ENCODE results near the gene DUSP1. TPM values are rescaled to one million over a fixed set of nuclear protein-coding genes. Genes with fewer than 3 reads are reported as not detected.
A peak's percentile ranks its signal among the peaks of the same experiment; 100 is the strongest.

DUSP1 gene
- total RNA-seq, 2 donors from 2014 or later, result 248 to 808 TPM

DNA sequence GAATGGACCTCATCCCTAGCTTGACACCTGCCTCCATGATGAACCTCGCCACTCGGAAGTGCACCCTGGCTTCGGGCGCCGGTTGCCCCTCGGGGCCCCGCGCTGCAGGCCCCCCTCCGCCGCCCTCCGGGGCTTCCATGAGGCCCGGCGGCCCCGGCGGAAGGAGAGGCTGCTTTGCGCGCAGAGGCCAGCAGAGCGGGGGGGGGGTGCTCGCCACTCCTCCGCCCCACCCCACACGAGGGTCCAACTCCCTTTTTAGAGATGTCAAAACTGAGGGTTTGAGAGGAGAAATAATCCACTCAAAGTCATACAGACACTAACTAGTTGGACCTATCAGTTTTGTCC lies 7.9 kb downstream of the DUSP1 start:
- H3K27ac ChIP-seq, result peak overlapping the region in 1 of 4 donors; percentile 98
- 94 to 96% methylated on average over 17 to 21 of the region's 21 CpGs for WGBS, 2 donors
- no peak for DNase-seq

DNA sequence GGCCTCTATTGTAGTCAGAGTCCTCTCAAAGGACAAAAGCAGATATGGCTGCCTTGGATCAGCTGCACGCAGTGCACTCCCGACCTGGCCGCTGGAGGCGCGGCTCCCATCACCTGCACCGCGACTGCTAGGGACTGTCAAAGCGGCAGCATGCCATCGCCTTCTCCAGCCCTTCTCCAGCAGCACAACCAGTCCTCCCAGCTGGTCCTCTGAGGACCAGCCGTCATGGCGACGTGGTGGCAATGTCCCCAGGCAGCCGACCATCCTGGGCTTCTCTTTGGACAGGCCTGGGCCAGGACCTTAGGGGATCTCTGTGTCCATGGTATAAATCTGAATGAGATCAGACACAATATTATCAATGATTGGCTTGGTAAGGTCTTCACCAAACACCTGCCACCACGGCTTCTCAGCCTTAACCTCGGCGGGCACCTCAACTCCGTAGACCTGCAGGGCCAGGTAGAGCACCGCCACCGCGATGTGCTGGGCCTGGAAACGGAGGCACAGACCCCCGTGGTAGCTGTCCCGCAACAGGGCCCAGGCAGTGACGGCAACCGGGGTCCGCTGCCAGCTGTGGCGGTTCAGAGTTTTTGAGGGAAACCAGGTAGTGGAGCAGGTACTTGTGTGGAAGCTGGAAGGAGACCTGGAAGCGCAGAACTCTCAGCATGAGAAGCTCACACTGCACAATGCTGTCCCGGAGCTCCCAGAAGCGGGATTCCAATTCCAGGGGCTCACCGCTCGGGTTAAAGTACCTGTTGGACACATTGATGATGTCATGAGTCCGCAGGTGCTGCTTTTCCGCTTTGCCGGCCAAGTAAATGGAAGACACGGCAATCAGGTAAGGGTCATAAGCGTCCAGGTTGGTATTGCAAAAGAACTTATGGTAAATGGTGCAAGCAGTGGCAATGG lies 8.5 kb downstream of the DUSP1 start:
- Histone ChIP-seq H3K9me3 (no peaks in the 10 kb centered on the region), H3K4me3 (no peak overlapping the region), H3K27me3 (no peaks in the 10 kb centered on the region), H3K4me1 (peaks cover 31% of the 10 kb centered on the region), H3K36me3 (replicated peaks in 1 of 2; ENCODE audit: insufficient read depth in 1 of 2, low read depth in 2 of 2) (no peaks in the 10 kb centered on the region), H3K27ac (no peak overlapping the region)
- no peak for DNase-seq
- TF ChIP-seq, protein P1, sequence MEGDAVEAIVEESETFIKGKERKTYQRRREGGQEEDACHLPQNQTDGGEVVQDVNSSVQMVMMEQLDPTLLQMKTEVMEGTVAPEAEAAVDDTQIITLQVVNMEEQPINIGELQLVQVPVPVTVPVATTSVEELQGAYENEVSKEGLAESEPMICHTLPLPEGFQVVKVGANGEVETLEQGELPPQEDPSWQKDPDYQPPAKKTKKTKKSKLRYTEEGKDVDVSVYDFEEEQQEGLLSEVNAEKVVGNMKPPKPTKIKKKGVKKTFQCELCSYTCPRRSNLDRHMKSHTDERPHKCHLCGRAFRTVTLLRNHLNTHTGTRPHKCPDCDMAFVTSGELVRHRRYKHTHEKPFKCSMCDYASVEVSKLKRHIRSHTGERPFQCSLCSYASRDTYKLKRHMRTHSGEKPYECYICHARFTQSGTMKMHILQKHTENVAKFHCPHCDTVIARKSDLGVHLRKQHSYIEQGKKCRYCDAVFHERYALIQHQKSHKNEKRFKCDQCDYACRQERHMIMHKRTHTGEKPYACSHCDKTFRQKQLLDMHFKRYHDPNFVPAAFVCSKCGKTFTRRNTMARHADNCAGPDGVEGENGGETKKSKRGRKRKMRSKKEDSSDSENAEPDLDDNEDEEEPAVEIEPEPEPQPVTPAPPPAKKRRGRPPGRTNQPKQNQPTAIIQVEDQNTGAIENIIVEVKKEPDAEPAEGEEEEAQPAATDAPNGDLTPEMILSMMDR (IDR thresholded peaks at IDR 0.05), result no peak
- no peak for TF ChIP-seq POLR2A (IDR thresholded peaks at IDR 0.05)
- 92 to 93% methylated on average over 17 to 37 of the region's 37 CpGs for WGBS, 2 donors
- ATAC-seq, result no peak
- intact Hi-C loops (cut with DNase I), result loop anchor here (10.0 kb wide), 1 partner anchor 48 kb away; no protein-coding TSS in a partner anchor

More for the DNA sequence above, 7.9 kb downstream of the DUSP1 start:
- intact Hi-C loops (cut with DNase I), result loop anchor here (10.0 kb wide), 1 partner anchor 48 kb away; no protein-coding TSS in a partner anchor
- Histone ChIP-seq H3K27me3 (no peaks in the 10 kb centered on the region), H3K36me3 (replicated peaks in 1 of 2; ENCODE audit: insufficient read depth in 1 of 2, low read depth in 2 of 2) (no peaks in the 10 kb centered on the region), H3K4me3 (no peak overlapping the region), H3K4me1 (peaks cover 36% of the 10 kb centered on the region), H3K9me3 (no peaks in the 10 kb centered on the region)
- TF ChIP-seq POLR2A (IDR thresholded peaks at IDR 0.05), result no peak
- TF ChIP-seq, protein P1 (IDR thresholded peaks at IDR 0.05), result no peak
- no peak for ATAC-seq

DNA sequence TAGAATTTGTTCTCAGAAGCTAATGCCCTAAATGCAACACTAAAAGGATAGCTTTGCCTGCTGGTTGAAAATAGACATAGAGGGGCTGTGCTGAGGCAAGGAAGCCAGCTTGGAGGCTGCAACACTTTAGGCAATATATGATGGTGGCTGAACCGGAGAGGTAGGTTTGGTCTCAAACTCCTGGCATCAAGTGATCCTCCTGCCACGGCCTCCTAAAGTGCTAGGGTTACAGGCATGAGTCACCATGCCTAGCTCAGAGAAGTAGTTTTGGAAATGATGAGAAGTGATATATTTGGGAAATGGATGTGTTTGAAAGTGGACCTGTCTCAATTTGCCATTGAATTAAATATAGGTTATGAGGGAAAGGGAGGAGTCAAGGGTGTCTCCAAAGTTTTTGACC lies 10.0 kb downstream of the DUSP1 start:
- intact Hi-C loops (cut with DNase I), result loop anchor here (10.0 kb wide), 1 partner anchor 46 kb away; no protein-coding TSS in a partner anchor
- DNase-seq, result no peak

DNA sequence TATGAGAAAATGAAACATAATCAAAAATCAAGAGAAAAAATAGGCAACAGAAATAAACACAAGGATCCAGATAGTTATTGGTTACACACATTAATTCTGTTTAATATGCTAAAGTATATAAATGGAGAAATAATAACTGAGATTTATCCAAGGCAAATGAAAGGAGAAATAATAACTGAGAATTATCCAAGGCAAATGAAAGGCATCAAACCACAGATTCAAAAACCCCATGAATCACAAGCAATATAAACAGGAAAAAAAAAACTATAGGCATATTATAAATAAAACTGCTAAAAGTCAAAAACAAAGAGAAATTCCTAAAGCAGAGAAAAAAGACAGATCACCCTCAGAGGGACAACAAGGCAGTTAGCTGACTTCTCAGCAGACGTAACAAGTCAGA lies 10.9 kb downstream of the DUSP1 start:
- ATAC-seq, result no peak

More for the DNA sequence above, 10.0 kb downstream of the DUSP1 start:
- no peak for TF ChIP-seq POLR2A (IDR thresholded peaks at IDR 0.05)
- TF ChIP-seq, protein P1 (IDR thresholded peaks at IDR 0.05), result no peak
- ATAC-seq, result no peak
- Histone ChIP-seq H3K27ac (no peak overlapping the region), H3K27me3 (no peaks in the 10 kb centered on the region), H3K36me3 (replicated peaks in 1 of 2; ENCODE audit: insufficient read depth in 1 of 2, low read depth in 2 of 2) (no peaks in the 10 kb centered on the region), H3K9me3 (no peaks in the 10 kb centered on the region), H3K4me3 (no peak overlapping the region), H3K4me1 (peaks cover 16% of the 10 kb centered on the region)
- 82 to 89% methylated on average over 2 of the region's 2 CpGs for WGBS, 2 donors

More for the DNA sequence above, 10.9 kb downstream of the DUSP1 start:
- H3K36me3 ChIP-seq (replicated peaks in 1 of 2; ENCODE audit: insufficient read depth in 1 of 2, low read depth in 2 of 2), result no peaks in the 10 kb centered on the region
- H3K4me1 ChIP-seq, result peaks cover 11% of the 10 kb centered on the region
- H3K4me3 ChIP-seq, result no peak overlapping the region
- no peak overlapping the region for H3K27ac ChIP-seq
- DNase-seq, result no peak
- WGBS, 2 donors, result 83 to 100% methylated on average over 1 of the region's 1 CpG
- intact Hi-C loops (cut with DNase I), result loop anchor here (10.0 kb wide), 1 partner anchor 45 kb away; no protein-coding TSS in a partner anchor
- TF ChIP-seq, protein P1 (IDR thresholded peaks at IDR 0.05), result no peak
- no peak for TF ChIP-seq POLR2A (IDR thresholded peaks at IDR 0.05)
- H3K9me3 ChIP-seq, result no peaks in the 10 kb centered on the region
- no peaks in the 10 kb centered on the region for H3K27me3 ChIP-seq

All from body of pancreas (tissue), 4 donors.